AG09309 (cell line): ENCODE data around the gene ARHGAP26.

ENCODE experiments used
- DNase-seq: peaks from one replicate; pipeline ENCODE4 v3.0.0-alpha.2; 2010; ENCODE audit warnings: low read depth
- H3K4me3 ChIP-seq: 2 replicates; pipeline ENCODE4 v1.5.1; 2011; ENCODE audit warnings: mild to moderate bottlenecking, low read depth, low read length, moderate library complexity; ENCODE audit not compliant: control insufficient read depth
- CTCF ChIP-seq: IDR thresholded peaks from 2 replicates; pipeline ENCODE4 v1.5.1; 2011; ENCODE audit warnings: mild to moderate bottlenecking, low read depth, low read length, inconsistent platforms; ENCODE audit not compliant: insufficient read depth, control insufficient read depth; ENCODE audit errors: missing control alignments

Gene ARHGAP26

GRCh38 chr5:142862594-142862993 lies 92.4 kb downstream of the ARHGAP26 start:
- no peak for DNase-seq
- no peak overlapping the region for H3K4me3 ChIP-seq
- no peak for TF ChIP-seq CTCF

GRCh38 chr5:142863856-142864255 lies 93.7 kb downstream of the ARHGAP26 start:
- no peak for TF ChIP-seq CTCF
- no peak for DNase-seq
- H3K4me3 ChIP-seq, result no peak overlapping the region

GRCh38 chr5:142864290-142865260 lies 94.4 kb downstream of the ARHGAP26 start:
- no peak for TF ChIP-seq CTCF
- H3K4me3 ChIP-seq, result no peak overlapping the region
- no peak for DNase-seq

GRCh38 chr5:142865631-142866030 lies 95.5 kb downstream of the ARHGAP26 start:
- no peak for TF ChIP-seq CTCF
- H3K4me3 ChIP-seq, result no peak overlapping the region
- no peak for DNase-seq

GRCh38 chr5:142866563-142867275 lies 96.5 kb downstream of the ARHGAP26 start:
- TF ChIP-seq CTCF, result peak; percentile 62
- no peak overlapping the region for H3K4me3 ChIP-seq
- no peak for DNase-seq

GRCh38 chr5:142869886-142870285 lies 99.7 kb downstream of the ARHGAP26 start:
- no peak for DNase-seq
- H3K4me3 ChIP-seq, result no peak overlapping the region
- TF ChIP-seq CTCF, result no peak
